HG03442 (cell line): ENCODE measurements around the gene HTRA3.
A peak's percentile ranks its signal among the peaks of the same experiment; 100 is the strongest.

Experiments
- ATAC-seq: cut with Tn5 transposase; IDR thresholded peaks from one replicate; pipeline ENCODE4 v1.9.1; 2021; ENCODE audit warnings: mild to moderate bottlenecking, moderate library complexity; ENCODE audit not compliant: unreplicated experiment

Gene HTRA3

GRCh38 chr4:8269535-8270417, at the start of gene HTRA3:
TSS of gene HTRA3 (plus strand) at chr4:8269754. CDS start at chr4:8269969, 215 bp downstream.
- ATAC-seq = no peak

GRCh38 chr4:8220661-8221450, 48.7 kb upstream of the HTRA3 start:
- ATAC-seq = no peak

- ATAC-seq = peak; percentile 42
These were observed 48.1 kb upstream of the HTRA3 start for GRCh38 chr4:8221476-8221875.

- ATAC-seq = no peak
These were observed 47.6 kb upstream of the HTRA3 start for GRCh38 chr4:8221985-8222384.

- no peak for ATAC-seq
These were observed 46.8 kb upstream of the HTRA3 start for GRCh38 chr4:8222609-8223388.

- ATAC-seq = no peak
These were observed 45.1 kb upstream of the HTRA3 start for GRCh38 chr4:8224267-8224974.

GRCh38 chr4:8224975-8225625, 44.5 kb upstream of the HTRA3 start:
- no peak for ATAC-seq

GRCh38 chr4:8225706-8226443, 43.7 kb upstream of the HTRA3 start:
- ATAC-seq = no peak

- no peak for ATAC-seq
These were observed 42.3 kb upstream of the HTRA3 start for GRCh38 chr4:8227201-8227770.

GRCh38 chr4:8227771-8228318, 41.7 kb upstream of the HTRA3 start:
- ATAC-seq = no peak

- ATAC-seq = peak; percentile 72
These were observed 41.0 kb upstream of the HTRA3 start for GRCh38 chr4:8228319-8229250.

- no peak for ATAC-seq
These were observed 40.1 kb upstream of the HTRA3 start for GRCh38 chr4:8229331-8229975.

GRCh38 chr4:8230033-8230432, 39.5 kb upstream of the HTRA3 start:
- ATAC-seq = no peak

GRCh38 chr4:8230891-8231290, 38.7 kb upstream of the HTRA3 start:
- no peak for ATAC-seq

- ATAC-seq = no peak
These were observed 38.0 kb upstream of the HTRA3 start for GRCh38 chr4:8231551-8232049.

- ATAC-seq = no peak
These were observed 36.8 kb upstream of the HTRA3 start for GRCh38 chr4:8232748-8233147.
